Activated CD8-positive, alpha-beta memory T cell treated with anti-CD3 and anti-CD28 coated beads for 36 hours (primary cell): ENCODE results near the gene DCTD. TPM values are rescaled to one million over a fixed set of nuclear protein-coding genes. Genes with fewer than 3 reads are reported as not detected.

Source experiments
- CTCF ChIA-PET: fragments of 350-600 bp; sonication (Branson Sonifier 250); formaldehyde crosslinking; loops from one replicate; lab custom pipeline; 2021; ENCODE audit warnings: antibody characterized with exemption; lab: Charles Lee
- POLR2A ChIA-PET: fragments of 350-600 bp; sonication (Branson Sonifier 250); formaldehyde crosslinking; loops from one replicate; lab custom pipeline; 2021; ENCODE audit warnings: antibody characterized with exemption; lab: Charles Lee
- total RNA-seq, 2 experiments: library from RNA; stranded (reverse); gene quantifications; one replicate each; pipeline ENCODE4 v1.2.3, GENCODE V29; 2021

The DCTD gene
- total RNA-seq, 2 experiments from 2014 or later, result 154 TPM

DNA sequence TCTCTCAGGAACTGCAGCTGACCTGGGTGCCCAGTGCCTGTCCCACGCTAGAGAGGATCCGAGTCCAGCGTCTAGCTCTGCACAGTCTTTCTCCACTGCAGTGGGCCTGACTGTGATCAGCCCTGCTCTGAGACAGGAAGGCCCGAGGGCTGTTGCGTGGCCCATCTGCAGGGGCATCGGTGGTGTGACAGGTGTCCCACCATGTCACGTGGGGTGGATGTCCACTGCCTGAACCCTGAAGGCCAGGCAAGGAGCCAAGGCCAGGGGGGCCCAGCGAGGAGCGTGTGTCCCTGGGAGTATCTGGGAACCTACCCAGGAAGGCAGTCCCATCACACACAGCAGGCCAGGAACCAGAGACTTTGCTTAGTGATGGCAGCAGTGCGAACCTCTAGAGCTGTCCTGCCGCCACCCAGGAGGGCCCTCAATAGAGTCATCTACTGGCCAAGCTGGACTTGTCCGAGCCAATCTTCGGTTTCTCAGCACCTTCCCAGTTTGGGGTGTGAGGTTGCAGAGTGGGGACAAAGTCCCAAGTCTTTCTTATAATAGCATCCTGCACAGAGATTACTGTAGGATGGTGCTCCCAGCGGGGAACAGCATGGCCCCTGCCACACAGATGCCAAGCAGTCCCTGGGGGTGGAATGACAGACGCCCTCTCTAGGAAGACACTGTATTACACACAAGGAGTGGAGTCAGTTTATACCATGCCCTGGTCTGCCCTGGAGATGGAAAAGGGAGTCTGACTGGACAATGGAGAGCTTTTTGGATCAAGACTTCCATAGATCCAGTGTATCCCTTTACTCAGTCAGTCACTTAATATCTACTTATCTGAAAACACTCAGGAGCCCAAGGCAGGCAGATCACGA, 38.3 kb downstream of the DCTD start:
- POLR2A ChIA-PET, result interaction anchor here (0.5 kb wide), 1 partner anchor 12 kb away, joined by 3 read pairs; no protein-coding TSS in a partner anchor
- CTCF ChIA-PET, result interaction anchor here (0.6 kb wide), 1 partner anchor 39 kb away, joined by 5 read pairs; no protein-coding TSS in a partner anchor

DNA sequence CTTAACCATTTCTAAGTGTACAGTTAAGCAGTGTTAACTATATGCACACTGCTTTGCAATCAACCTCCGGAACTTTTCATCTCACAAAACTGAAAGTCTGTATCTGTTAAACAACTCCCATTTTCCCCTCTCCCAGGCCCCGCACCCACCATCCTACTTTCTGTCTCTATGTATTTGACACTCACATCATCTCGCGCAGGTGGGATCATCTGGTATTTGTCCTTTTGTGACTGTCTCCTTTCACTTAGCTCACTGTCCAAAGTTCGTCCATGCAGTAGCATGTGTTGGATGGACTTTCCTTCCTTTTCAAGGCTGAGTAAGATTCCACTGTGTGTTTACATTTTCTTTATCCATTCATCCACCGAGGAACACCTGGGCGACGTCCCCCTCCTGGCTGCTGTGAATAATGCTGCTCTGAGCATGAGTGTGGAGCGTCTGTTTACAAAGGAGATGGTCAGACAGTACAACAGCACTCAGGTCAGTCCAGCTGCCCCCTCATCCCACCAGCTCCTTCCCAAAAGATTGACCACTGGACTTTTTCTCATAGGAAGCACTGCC, 39.8 kb downstream of the DCTD start:
- POLR2A ChIA-PET, result no interaction called here
- CTCF ChIA-PET, result no interaction called here

DNA sequence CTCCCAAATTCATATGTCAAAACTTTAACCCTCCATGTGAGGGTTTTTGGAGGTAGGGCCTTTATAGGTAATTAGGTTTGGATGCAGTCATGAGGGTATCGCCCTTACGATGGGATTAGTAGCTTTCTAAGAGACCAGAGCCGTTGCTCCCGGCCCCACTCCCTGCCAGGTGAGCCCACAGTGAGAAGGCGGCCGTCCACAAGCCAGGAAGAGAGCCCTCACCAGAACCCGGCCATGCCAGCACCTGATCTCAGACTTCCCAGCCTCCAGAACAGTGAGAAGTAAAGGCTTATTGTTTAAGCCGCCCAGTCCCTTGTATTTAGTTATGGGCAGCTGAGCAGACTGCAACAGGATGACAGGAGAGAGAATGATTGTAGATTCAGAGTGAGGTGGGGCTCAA, 40.8 kb downstream of the DCTD start:
- CTCF ChIA-PET, result no interaction called here
- POLR2A ChIA-PET, result no interaction called here

DNA sequence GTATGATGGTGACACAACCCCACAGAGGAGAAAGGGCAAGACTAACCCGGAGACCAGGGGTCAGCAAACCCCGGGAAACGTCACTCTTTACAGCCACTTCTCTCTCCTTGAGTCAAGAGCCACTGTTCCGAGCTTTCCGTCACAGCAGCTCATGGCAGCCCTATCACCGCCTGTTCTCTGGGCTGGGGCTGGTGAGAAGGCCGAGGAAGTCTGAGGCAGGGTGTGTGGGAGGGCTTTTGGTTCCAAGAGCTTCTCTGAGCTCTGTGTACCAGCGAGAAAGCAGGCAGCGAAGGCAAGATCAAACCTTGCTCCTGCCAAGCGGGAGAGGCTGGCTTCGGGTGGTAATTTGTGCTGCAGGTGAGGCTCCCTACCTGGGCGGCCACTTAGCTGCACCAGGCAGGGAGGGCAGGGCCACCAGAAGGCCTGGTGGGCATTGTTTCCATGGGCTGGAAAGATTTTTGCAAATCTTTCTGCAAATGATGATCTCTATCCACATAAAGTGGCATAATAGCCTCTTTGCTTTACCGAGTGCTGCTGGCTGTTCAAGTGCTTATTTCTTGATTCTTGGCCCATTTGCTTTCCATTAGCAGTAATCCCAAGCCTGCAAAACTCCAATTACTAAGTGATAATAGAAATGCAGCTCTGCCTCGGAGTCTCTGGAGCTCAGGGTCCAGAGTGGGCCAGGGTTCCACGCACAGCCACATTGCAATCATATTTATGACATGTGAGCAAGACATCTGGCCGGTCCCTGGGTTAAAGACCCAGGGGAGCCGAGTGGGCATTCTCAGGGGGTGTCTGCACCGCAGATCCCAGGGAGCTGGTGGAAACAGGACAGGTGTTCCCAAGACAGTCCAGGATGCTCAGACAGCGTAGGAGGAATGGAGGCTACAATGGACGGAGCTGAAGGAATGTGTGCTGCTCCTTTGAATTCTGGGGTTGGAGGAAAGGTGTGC, 41.5 kb downstream of the DCTD start:
- POLR2A ChIA-PET, result no interaction called here
- CTCF ChIA-PET, result no interaction called here

DNA sequence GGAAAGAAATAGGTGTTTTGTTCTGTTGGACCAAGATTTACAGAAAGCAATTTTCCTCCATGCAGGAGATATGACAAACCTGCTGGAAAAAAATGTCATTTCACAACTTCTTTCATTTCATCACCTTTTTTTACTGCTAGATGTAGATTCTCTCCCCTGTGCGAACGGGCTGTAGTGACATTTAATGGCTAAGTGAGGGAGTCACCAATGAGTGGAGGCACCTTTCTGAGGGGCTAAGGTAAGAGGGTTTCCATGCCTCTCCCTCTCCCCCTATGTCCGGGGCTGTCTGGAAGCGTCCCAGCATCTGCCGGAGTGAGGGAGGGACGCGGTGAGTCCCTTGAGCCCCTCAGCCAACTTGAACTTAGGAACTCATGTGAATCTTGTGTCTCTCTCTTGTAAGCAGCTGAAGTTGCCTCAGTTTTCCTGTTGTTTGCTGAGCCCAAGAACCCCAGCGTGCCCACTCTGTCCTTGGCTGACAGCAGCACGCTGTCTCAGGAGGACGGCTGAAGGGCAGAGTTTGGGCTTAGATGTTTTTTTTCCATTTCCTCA, 42.3 kb downstream of the DCTD start:
- ChIA-PET POLR2A (no interaction called here), CTCF (no interaction called here)

DNA sequence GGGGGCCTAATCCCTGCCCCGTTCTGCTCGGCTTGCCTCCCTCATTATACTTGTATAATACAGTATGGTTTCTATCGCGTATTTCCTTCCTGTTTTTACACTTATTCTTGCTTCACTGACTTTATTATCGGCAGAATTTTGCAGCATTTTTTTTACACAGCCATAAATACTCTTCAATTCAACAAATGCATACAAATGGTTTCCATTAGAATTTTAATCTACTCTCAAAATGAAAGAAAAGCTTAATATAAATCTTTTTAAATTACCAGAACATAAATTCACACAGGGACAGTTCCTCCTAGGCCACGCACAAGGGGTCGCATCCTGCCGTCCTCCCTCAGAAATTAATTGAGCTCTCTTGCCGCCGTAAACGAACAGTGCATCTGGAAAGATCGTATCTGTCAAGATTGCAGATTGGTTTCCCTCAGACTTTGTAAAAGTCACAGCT, 42.9 kb downstream of the DCTD start:
- CTCF ChIA-PET, result no interaction called here

DNA sequence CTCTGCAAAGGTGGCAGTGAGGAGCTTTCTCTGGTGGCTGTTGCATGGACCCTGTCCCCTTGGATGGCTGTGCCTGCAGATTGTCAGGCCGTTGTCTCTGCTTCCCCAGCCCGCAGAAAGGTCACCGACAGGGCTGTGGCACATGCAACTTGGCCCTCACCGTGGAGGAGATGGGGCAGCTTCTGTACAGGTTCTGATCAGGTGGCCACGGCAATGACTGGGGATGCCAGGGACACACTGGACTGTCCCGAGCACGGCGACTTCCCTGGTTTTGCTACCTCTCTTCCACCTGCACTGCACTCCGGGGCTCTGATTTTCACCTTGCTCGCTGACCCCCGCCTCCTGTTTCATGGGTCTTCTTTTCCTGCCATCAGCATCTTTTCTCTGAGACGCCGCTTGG, 43.5 kb downstream of the DCTD start:
- POLR2A ChIA-PET, result no interaction called here

More for the DNA sequence above, 42.9 kb downstream of the DCTD start:
- POLR2A ChIA-PET, result no interaction called here

DNA sequence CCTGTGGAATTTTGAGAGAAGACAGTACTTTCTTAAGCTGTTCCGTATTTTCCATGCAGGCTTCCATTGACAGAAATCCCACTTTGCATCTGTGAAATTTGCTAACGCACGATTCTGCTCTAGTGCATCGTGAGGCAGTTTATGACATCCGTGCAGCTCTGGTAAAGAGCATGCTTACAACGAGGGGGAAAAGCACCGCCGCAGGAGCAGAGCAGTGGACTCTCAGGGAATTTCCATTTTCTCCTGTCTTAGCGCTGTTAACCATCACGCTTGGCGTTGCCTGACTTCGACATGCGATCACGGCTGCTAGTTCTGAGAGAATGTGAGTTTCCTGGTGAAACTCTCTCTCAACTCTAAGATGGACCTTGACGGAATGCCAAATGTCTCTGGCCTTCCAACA, 43.9 kb downstream of the DCTD start:
- ChIA-PET POLR2A (no interaction called here), CTCF (no interaction called here)

More for the DNA sequence above, 43.5 kb downstream of the DCTD start:
- CTCF ChIA-PET, result no interaction called here

DNA sequence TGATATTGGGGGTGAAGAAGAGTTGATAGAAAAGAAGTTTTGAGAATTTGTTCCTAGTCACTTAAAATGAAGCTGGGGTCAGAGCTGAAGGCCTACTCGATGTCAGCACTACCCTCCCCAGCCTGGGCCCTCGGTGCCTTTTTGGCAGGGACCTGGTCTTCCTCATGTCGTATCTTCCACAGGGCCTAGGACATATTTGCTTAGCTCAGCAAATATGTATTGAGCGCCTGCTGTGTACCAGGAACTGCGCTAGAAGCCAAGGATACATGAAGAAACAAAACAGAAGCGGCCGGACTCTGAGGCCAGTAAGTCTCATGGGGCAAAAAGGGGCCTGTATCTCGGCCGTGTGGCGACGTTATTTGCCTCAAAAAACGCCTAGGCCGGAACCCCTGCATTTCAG, 44.3 kb downstream of the DCTD start:
- ChIA-PET POLR2A (no interaction called here), CTCF (no interaction called here)

DNA sequence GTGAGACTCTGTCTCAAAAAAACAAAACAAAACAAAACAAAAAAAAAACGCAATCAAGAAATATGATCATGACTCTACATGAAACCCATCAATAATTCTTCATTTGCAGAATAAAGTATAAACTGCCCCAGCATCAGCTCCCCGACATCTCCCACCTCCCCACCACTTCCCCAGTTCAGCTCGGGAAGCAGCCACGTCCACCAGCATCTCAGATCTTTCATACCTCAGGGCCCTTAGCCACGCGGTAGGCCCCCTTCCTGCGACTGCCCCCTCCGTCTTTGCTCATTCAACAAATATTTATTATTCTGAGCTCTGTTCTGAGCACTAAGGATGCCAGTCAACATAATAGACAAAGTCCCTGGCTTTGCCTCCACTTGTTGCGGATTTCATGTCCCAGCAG, 45.6 kb downstream of the DCTD start:
- ChIA-PET CTCF (no interaction called here), POLR2A (no interaction called here)

DNA sequence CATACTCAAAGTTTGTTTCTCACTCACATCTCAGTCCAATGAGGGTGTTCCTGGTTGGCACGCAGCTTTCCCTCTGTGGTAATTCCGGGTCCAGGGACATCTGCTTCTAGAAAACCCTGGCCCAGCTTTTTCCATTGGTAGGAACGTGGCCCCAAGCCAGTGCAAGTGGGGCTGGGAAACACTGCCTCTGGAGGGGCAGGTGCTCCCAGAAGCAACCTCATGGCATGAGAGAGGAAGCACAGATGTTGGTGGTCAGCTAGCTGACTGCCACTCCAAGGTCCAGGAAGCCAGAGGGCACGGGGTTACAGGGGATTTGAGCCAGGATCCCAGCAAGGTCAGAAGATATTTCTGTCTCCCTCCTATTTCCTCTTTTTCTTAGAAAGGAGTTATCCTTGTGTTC, 47.5 kb downstream of the DCTD start:
- ChIA-PET CTCF (no interaction called here), POLR2A (no interaction called here)

DNA sequence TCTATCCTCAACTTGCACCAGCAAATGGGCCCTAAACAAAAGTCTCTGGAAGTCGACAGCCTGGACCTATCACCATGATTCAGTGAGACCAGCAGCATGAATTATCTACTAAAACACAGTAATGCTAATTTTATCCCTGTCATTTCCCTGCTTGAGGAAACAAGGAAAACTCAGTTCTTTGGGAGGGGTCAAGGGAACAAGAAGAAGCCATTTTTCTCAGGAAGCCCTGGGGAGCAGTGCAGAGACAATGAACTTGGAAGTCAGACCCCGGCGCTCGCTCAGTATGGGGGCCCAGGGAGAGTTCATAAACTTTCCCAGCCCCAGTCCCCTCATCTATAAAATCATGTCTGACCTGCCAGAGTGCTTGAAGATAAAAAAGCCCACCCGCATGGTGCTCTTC, 50.4 kb downstream of the DCTD start:
- POLR2A ChIA-PET, result interaction anchor here (0.6 kb wide), 1 partner anchor 12 kb away, joined by 3 read pairs; no protein-coding TSS in a partner anchor
- CTCF ChIA-PET, result no interaction called here

DNA sequence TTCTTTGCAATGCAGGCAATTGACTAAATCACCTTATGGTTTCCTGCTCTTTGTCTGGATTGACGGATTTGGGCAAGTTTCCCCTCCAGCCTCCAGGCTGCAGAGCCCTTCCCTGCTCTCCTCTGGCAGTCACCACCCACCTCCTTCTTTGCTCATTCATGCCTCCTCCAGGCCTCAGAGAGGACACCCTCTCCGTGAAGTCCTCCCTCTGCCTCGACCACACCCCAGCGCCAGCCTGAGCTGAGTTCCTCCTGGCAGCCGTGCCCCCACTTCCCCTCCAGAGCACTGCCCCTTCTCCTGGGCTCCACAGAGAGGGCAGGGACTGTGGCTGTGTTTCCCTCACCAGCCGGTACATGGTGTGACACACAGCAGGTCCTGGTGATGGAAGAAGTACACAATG, 53.7 kb downstream of the DCTD start:
- POLR2A ChIA-PET, result no interaction called here
- CTCF ChIA-PET, result no interaction called here

DNA sequence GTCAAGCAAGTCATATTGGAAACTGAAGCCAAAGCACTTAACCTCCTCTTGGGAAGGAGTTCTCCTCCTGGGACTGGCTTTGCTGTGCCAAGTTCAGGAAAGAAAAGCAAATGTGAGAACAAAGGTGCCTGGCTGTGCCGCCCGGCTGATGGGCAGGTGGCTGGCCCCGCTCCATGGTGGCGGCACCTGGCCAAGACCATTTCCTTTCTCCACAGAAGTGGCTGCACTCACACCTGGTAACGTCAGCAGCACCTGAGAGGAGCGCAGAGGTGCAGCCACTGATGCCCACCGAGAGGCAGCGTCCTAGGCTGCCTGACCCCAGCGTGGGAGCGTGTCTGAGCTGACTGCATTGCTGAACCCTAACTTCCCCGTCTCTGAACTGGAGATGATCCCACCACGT, 54.3 kb downstream of the DCTD start:
- ChIA-PET CTCF (no interaction called here), POLR2A (no interaction called here)

DNA sequence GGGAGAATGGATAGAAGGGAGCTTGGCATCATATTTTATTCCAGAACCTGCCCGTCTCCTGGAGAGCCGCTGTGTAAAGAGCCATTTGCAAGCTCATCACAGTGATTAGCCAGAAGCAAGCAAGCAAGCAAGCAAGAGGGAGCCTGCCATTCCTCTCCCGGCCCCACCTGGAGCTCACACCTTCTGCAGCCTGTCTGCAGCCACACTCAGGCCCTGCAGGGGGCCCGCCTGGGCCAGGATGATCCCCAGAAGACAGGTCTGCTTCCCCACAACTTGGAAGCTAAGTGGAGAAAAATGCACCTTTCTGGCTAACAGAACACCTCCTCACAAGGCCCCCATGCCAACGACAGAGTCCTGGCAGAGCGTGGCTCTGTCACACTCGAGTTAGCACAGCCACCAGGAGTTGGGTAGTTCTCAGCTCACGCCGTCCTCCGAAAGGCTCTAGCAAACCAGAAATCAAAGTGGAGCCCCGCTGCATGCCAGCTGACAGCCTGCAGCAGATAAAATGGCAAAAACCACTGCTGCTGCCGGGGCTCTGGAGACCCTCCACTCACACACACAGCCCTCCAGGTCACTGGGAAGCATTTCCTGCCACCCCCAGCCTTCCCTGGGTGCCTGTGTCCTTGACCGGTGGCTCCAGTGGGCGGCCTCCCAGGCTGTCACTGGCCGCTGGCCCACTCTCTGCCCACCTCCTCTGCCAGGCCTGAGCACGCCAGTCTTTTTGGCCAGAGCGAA, 54.9 kb downstream of the DCTD start:
- ChIA-PET CTCF (interaction anchor here (0.9 kb wide), 1 partner anchor 56 kb away, joined by 3 read pairs; no protein-coding TSS in a partner anchor), POLR2A (no interaction called here)

DNA sequence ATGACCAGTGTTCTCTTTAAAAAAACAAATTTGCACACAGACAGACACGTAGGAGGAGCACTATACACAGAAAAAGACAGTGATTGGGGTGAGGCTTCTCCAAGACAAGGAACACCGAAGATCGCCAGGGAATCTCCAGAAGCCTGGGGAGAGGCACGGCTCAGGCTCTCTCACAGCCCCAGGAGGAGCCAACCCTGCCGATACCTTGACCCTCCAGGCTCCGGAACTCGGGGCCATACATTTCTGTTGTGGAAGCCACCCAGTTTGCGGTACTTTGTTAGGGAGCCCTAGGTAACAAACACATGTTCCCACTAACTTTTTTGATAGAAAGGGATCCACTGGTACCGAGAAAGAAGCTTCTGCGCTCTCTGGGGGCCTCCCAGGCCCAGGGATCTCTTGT, 55.8 kb downstream of the DCTD start:
- POLR2A ChIA-PET, result no interaction called here
- CTCF ChIA-PET, result interaction anchor here (0.9 kb wide), 1 partner anchor 56 kb away, joined by 3 read pairs; no protein-coding TSS in a partner anchor

DNA sequence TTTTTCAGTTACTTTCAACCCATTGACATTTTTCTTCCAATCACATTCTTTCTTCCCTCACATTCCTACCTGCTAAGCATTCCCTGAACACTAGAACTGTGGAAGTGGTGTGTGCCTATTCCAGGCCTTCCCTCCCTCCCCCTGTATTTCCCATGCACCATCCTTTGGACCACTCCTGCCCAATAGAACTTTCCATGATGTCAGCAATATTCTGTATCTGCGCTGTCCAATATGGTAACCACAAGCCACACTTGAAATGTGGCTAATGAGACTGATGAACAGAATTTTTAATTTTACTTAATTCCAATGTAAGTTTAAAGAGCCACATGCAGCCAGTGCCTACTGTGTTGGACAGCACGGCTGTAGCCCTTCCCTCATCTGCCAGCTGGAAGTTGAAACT, 57.5 kb downstream of the DCTD start:
- CTCF ChIA-PET, result no interaction called here
- POLR2A ChIA-PET, result no interaction called here

DNA sequence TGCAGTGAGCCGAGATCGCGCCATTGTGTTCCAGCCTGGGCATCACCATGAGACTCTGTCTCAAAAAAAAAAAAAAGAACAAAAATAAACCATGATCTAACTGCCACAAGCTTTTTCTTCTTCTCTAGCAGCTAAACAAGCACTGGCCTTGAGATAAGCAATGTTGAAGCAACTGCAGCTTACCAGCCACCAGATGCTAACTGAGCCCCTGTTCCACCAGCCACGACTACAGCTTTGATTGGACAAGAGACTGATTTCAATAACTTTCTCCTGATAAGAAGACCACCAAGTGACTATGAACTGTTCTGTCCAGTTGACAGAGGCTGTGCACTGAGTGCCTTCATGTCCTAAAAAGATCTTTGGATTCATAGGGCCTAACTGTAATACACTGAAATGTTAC, 58.5 kb downstream of the DCTD start:
- ChIA-PET CTCF (no interaction called here), POLR2A (no interaction called here)

DNA sequence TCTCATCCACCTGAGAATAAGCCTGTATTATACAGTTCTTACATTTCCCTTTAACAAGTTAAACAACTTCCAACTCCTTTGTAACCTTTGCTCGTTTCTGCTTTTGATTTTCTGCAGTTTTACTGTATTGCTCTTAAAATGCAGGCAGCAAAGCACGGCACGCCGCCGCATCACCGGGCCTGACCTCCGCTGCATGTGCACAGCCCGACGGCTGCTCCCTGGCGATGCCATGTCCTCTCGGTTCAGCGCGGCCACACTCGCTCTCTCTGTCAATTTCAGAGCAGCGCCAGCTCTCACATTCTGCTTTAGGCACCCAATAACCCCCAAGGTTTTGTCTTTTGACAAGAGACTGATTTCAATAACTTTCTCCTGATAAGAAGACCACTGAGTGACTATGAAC, 60.3 kb downstream of the DCTD start:
- POLR2A ChIA-PET, result no interaction called here

More for the DNA sequence above, 60.3 kb downstream of the DCTD start:
- CTCF ChIA-PET, result no interaction called here
